Osteocyte (in vitro differentiated cells): Measurements from ENCODE around the gene PTPRS. TPM values are rescaled to one million over a fixed set of nuclear protein-coding genes. Genes with fewer than 3 reads are reported as not detected.

ENCODE experiments used
- DNase-seq: peaks from one replicate; pipeline ENCODE4 v3.0.0; 2021; ENCODE audit warnings: mixed read lengths; ENCODE audit not compliant: unreplicated experiment; ENCODE audit errors: extremely low spot score
- H3K27ac Mint-ChIP-seq: one replicate; pipeline ENCODE4 v1.8.0; 2021; ENCODE audit warnings: mild to moderate bottlenecking, mixed read lengths; ENCODE audit not compliant: unreplicated experiment
- H3K27me3 Mint-ChIP-seq: one replicate; pipeline ENCODE4 v1.8.0; 2021; ENCODE audit warnings: mixed read lengths; ENCODE audit not compliant: unreplicated experiment
- H3K36me3 Mint-ChIP-seq: one replicate; pipeline ENCODE4 v1.8.0; 2021; ENCODE audit warnings: mixed read lengths; ENCODE audit not compliant: unreplicated experiment
- H3K4me1 Mint-ChIP-seq: one replicate; pipeline ENCODE4 v1.8.0; 2021; ENCODE audit warnings: mixed read lengths; ENCODE audit not compliant: unreplicated experiment
- H3K4me3 Mint-ChIP-seq: one replicate; pipeline ENCODE4 v1.8.0; 2021; ENCODE audit warnings: mild to moderate bottlenecking, moderate library complexity, mixed read lengths; ENCODE audit not compliant: unreplicated experiment
- H3K9me3 Mint-ChIP-seq: one replicate; pipeline ENCODE4 v1.8.0; 2021; ENCODE audit warnings: mixed read lengths; ENCODE audit not compliant: unreplicated experiment
- CTCF ChIP-seq: fragments of 200-600 bp; sonication (generic); IDR thresholded peaks from 2 replicates; pipeline ENCODE4 v1.5.0; 2021; ENCODE audit warnings: antibody characterized with exemption, mild to moderate bottlenecking, moderate library complexity
- total RNA-seq: library from RNA; stranded (reverse); gene quantifications from 2 replicates; pipeline ENCODE4 v1.2.1, GENCODE V29; 2021

The PTPRS gene
- total RNA-seq, 1 donor from 2014 or later = 185 TPM

- no peak for DNase-seq
- no peak overlapping the region for H3K27ac Mint-ChIP-seq
- no peaks in the 10 kb centered on the region for H3K9me3 Mint-ChIP-seq
- H3K27me3 Mint-ChIP-seq = no peaks in the 10 kb centered on the region
- TF ChIP-seq CTCF = no peak
- H3K4me3 Mint-ChIP-seq = no peak overlapping the region
- peaks cover 7% of the 10 kb centered on the region for H3K36me3 Mint-ChIP-seq
- H3K4me1 Mint-ChIP-seq = no peaks in the 10 kb centered on the region
Observed at GRCh38 chr19:5324947-5325346, 15.7 kb downstream of the PTPRS start.

- DNase-seq = no peak
- H3K9me3 Mint-ChIP-seq = no peaks in the 10 kb centered on the region
- H3K4me1 Mint-ChIP-seq = no peaks in the 10 kb centered on the region
- no peak for TF ChIP-seq CTCF
- peaks cover 7% of the 10 kb centered on the region for H3K36me3 Mint-ChIP-seq
- no peaks in the 10 kb centered on the region for H3K27me3 Mint-ChIP-seq
- H3K27ac Mint-ChIP-seq = no peak overlapping the region
- H3K4me3 Mint-ChIP-seq = no peak overlapping the region
Observed at GRCh38 chr19:5323475-5323811, 17.2 kb downstream of the PTPRS start.

GRCh38 chr19:5321851-5322681 is 18.5 kb downstream of the PTPRS start:
- H3K27ac Mint-ChIP-seq = no peak overlapping the region
- no peaks in the 10 kb centered on the region for H3K4me1 Mint-ChIP-seq
- H3K9me3 Mint-ChIP-seq = no peaks in the 10 kb centered on the region
- H3K36me3 Mint-ChIP-seq = peaks cover 7% of the 10 kb centered on the region
- no peak for DNase-seq
- H3K27me3 Mint-ChIP-seq = no peaks in the 10 kb centered on the region
- TF ChIP-seq CTCF = no peak
- no peak overlapping the region for H3K4me3 Mint-ChIP-seq

- Mint-ChIP-seq H3K27ac (no peak overlapping the region), H3K4me1 (no peaks in the 10 kb centered on the region), H3K27me3 (no peaks in the 10 kb centered on the region), H3K36me3 (peaks cover 7% of the 10 kb centered on the region), H3K4me3 (no peak overlapping the region), H3K9me3 (no peaks in the 10 kb centered on the region)
- TF ChIP-seq CTCF = no peak
- DNase-seq = no peak
Observed at GRCh38 chr19:5321066-5321642, 19.5 kb downstream of the PTPRS start.

- H3K4me3 Mint-ChIP-seq = no peak overlapping the region
- H3K27ac Mint-ChIP-seq = no peak overlapping the region
- no peak for DNase-seq
- peaks cover 2% of the 10 kb centered on the region for H3K4me1 Mint-ChIP-seq
- peaks cover 1% of the 10 kb centered on the region for H3K36me3 Mint-ChIP-seq
- no peaks in the 10 kb centered on the region for H3K9me3 Mint-ChIP-seq
- TF ChIP-seq CTCF = no peak
- H3K27me3 Mint-ChIP-seq = no peaks in the 10 kb centered on the region
Observed at GRCh38 chr19:5319516-5319915, 21.1 kb downstream of the PTPRS start.
